ENCODE data around the gene UBQLN4.
A peak's percentile ranks its signal among the peaks of the same experiment; 100 is the strongest.

Gene UBQLN4

GRCh38 chr1:156053768-156054499 lies at the start of gene UBQLN4:
Gene UBQLN4, minus strand, starts transcription at chr1:156053798. Its CDS starts 97 bp downstream, at chr1:156053701.
- peak; percentile 90 for DNase-seq

- DNase-seq, result no peak
Measured at GRCh38 chr1:156102633-156103511, 49.3 kb upstream of the UBQLN4 start.

- no peak for DNase-seq
Measured at GRCh38 chr1:156101880-156102279, 48.3 kb upstream of the UBQLN4 start.

- DNase-seq, result no peak
Measured at GRCh38 chr1:156100205-156100995, 46.8 kb upstream of the UBQLN4 start.

- DNase-seq, result no peak
Measured at GRCh38 chr1:156099282-156099681, 45.7 kb upstream of the UBQLN4 start.

GRCh38 chr1:156098784-156099183 lies 45.2 kb upstream of the UBQLN4 start:
- no peak for DNase-seq

- no peak for DNase-seq
Measured at GRCh38 chr1:156097499-156098178, 44.0 kb upstream of the UBQLN4 start.

- peak; percentile 95 for DNase-seq
Measured at GRCh38 chr1:156096640-156097391, 43.2 kb upstream of the UBQLN4 start.

GRCh38 chr1:156095906-156096508 lies 42.4 kb upstream of the UBQLN4 start:
- no peak for DNase-seq

- DNase-seq, result no peak
Measured at GRCh38 chr1:156091610-156092009, 38.0 kb upstream of the UBQLN4 start.

- peak; percentile 89 for DNase-seq
Measured at GRCh38 chr1:156090840-156091188, 37.2 kb upstream of the UBQLN4 start.

- no peak for DNase-seq
Measured at GRCh38 chr1:156090138-156090839, 36.7 kb upstream of the UBQLN4 start.

GRCh38 chr1:156089704-156090103 lies 36.1 kb upstream of the UBQLN4 start:
- no peak for DNase-seq

- no peak for DNase-seq
Measured at GRCh38 chr1:156086256-156086662, 32.7 kb upstream of the UBQLN4 start.

GRCh38 chr1:156083800-156084790 lies 30.5 kb upstream of the UBQLN4 start:
- no peak for DNase-seq

GRCh38 chr1:156082309-156083091 lies 28.9 kb upstream of the UBQLN4 start, which contains the start of gene MEX3A:
Gene MEX3A, minus strand, starts transcription at chr1:156082465. Its CDS starts 467 bp downstream, at chr1:156081998.
- DNase-seq, result peak; percentile 64

- no peak for DNase-seq
Measured at GRCh38 chr1:156081917-156082308, 28.3 kb upstream of the UBQLN4 start.

- DNase-seq, result no peak
Measured at GRCh38 chr1:156081180-156081916, 27.8 kb upstream of the UBQLN4 start.

Data from CD4-positive, alpha-beta T cell treated with Interleukin-17A for 1 hour (primary cell).